GM23248 (cell line): Measurements from ENCODE around the gene EID3.

ENCODE experiments used
- EZH2 ChIP-seq: fragments of 200-600 bp; sonication (generic); IDR thresholded peaks from 2 replicates; pipeline ENCODE4 v1.6.1; 2018; ENCODE audit warnings: antibody characterized with exemption, mild to moderate bottlenecking; ENCODE audit not compliant: insufficient read depth, poor library complexity, severe bottlenecking
- EZH2phosphoT487 ChIP-seq: fragments of 200-600 bp; sonication (generic); IDR thresholded peaks from 2 replicates; pipeline ENCODE4 v1.6.1; 2018; ENCODE audit warnings: antibody characterized with exemption, moderate library complexity, mild to moderate bottlenecking, low read depth; ENCODE audit not compliant: insufficient read depth

GRCh38 chr12:104310751-104311633, 7.5 kb downstream of the EID3 start:
- no peak for TF ChIP-seq EZH2
- no peak for TF ChIP-seq EZH2phosphoT487
